Activated gamma-delta T cell (primary cell): ENCODE measurements around the gene MPV17L2.
A peak's percentile ranks its signal among the peaks of the same experiment; 100 is the strongest.
"Not testable (repeated sequence)": the region's sequence is repeated elsewhere in the genome, so short reads cannot be mapped to it uniquely, and the experiment has no call there.

Experiments used
- DNase-seq: peaks from one replicate; lab custom pipeline; 2025; lab: John Stamatoyannopoulos, UW
- total RNA-seq, 2 donors: gene quantifications; one replicate each; lab custom pipeline; 2026; lab: John Stamatoyannopoulos, UW

MPV17L2 gene
- total RNA-seq: 7.5 to 9.8 reads per million in 2 donors

DNA sequence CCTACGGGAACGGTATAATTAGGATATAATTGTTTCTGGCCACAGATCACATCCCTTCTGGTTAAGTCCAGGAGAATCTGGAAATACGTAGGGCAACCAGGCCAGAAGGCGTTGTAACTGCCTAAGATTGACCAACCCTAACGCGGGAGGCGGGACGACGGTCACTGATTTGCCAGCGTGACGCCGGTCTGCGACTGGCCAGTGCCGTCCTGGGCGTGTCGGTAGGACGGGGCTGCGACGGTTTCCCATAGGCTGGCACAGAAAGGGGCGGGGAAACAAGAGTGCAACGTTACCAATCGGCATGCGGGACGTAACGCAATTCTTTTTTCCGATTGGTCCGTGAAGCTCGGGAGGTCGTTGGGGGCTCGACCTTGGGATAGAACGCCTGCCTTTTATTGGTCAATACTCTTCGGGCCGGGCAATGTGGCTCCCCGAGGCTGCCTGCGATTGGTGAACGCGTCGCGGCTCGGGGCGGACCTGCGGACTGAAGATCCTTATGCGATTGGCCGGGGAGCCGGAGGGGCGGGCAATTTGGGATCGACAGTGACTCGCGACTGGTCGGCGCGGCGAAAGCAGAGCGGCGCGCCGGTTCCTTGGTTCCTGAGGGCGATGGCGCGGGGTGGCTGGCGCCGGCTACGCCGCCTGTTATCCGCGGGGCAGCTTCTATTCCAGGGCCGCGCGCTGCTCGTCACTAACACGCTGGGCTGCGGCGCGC is at the start of gene MPV17L2:
Gene MPV17L2, plus strand, starts transcription at position 546 of the 715 bp plus-strand sequence. Its CDS starts 64 bp downstream, at position 610.
- DNase-seq: peak; percentile 97

DNA sequence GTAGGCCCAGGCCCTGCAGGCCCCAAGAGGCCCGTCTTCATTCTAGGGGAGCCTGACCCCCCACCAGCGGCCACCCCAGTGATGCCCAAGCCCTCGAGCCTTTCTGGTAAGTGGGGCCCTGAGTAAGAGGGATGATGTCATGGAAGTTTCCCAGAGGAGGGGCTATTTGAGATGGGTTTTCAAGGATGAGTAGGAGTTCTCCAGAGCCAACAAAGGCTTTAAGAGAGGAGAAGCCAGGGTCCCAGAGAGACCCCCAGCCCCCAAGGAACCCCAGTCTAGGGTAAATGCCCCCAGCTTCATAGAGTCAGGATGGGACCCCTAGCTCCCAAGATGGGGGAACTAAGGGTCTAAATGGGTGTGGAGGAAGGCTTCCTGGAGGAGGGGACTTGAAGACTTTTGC is 49.1 kb upstream of the MPV17L2 start:
- no peak for DNase-seq

DNA sequence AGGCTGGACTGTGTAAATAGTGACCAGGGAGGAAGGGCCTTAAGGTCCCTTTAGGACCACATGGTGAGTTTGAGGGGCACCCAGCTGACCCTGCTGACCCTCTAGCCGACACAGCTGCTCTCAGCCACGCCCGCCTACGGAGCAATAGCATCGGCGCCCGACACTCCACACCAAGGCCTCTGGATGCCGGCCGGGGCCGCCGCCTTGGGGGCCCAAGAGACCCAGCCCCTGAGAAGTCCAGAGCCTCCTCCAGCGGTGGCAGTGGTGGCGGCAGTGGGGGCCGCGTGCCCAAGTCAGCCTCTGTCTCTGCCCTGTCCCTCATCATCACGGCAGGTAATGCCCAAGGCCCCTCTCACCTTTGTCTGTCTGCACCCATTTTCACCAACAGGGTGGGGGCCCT is 48.7 kb upstream of the MPV17L2 start:
- DNase-seq: no peak

DNA sequence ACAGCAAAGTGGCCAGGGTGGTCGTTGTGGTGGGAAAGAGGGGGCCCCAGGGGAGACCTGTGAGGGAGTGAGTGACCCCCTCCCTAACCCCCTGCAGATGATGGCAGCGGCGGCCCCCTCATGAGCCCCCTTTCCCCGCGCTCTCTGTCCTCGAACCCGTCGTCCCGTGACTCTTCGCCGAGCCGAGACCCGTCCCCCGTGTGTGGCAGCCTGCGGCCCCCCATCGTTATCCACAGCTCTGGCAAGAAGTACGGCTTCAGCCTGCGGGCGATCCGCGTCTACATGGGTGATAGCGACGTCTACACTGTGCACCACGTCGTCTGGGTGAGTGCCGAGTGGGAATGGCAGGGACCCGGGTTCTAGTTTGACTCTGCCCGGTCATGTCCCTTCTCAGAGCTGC is 48.1 kb upstream of the MPV17L2 start:
- DNase-seq: no peak

DNA sequence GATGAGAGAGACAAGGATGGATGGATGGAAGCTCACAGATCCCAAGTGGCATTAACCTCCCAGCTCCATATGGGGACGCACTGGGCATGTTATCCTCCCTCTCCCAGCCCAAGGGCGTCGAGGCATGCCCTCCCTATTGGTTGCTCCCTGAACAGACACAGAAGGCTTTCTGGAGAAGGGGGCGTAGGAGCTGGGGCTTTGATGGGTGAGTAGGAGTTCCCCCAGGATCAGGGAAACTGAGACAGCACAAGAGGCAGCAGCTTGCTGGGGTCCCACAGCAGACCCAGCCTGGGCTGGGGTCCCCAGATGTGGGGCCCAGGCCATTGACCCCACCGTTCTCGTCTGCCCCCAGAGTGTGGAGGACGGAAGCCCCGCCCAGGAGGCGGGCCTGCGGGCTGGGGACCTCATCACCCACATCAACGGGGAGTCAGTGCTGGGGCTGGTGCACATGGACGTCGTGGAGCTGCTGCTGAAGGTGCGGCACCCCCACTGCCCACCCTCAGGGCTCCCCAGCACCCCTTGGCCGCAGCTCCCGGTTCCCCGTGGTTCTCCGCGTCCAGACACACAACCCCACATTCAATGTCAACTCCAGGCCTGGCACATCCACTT is 47.5 kb upstream of the MPV17L2 start:
- no peak for DNase-seq

DNA sequence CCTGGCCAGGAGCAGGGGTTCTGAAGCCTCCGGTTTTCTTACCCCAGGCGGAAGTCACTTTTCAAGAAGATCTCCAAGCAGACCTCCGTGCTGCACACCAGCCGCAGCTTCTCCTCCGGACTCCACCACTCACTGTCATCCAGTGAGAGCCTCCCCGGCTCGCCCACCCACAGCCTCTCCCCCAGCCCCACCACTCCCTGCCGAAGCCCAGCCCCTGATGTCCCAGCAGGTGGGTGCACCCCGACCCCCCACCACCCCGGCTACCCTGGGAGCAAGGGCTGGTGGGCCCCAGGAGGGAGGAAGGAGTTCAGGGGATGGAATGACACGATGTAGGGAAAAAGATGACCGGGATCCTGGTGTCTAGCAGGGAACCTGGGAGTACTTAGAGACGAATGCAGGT is 45.6 kb upstream of the MPV17L2 start:
- DNase-seq: no peak

DNA sequence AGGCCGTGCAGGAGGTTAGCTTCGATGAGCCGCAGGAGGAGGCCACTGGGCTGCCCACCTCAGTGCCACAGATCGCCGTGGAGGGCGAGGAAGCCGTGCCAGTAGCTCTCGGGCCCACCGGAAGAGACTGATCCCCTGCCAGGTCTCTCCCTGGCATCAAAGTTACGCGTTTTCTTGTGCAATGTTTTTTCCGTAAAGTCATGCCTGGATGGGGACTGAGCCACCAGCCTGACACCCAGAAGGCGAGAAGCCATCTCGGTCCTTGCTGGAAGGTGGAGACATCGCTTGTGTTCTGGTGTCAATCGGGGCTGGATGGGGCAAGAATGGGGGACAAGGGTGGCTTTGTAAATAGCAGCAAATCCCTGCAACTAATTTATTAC is 43.4 kb upstream of the MPV17L2 start:
- no peak for DNase-seq

DNA sequence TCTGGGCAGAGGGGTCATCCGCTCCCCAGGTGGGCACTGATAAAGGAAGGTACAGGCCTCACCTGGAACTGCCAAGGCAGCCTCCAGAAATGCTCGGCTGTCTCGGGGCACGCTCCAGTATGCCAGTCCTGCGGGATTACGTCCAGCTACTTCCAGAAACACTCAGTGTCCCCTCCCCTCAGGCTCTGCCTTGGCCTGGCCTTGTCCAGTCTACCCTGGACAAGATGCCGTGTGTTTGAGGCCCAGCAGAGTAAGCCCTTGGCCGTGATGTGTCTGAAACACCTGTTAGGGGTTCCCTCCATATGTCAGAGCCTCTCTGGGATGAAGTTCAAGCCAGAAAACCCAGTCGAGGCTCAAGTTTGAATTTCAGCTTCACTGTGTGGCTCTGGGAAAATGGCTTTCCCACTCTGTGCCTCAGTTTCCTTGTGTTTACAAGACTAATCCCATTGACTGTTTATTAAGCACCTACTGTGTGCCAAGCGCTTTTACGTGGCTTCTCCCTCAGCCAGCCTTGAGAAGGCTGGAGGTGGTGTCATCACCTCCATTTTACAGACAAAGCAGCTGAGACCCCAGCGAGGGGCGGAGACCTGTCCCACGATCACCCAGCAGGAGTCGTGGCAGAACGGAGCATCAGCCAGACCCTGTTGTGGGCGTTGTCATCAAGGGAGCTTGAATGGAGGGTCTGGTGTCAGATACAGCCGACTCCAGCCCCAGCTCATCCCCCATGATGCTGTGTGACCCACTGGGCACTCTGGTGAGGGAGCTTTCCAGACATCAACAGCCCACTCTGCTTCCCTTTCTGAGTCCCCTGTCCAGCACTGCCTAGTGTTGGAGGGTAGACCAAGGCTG is 42.0 kb upstream of the MPV17L2 start:
- DNase-seq: no peak

DNA sequence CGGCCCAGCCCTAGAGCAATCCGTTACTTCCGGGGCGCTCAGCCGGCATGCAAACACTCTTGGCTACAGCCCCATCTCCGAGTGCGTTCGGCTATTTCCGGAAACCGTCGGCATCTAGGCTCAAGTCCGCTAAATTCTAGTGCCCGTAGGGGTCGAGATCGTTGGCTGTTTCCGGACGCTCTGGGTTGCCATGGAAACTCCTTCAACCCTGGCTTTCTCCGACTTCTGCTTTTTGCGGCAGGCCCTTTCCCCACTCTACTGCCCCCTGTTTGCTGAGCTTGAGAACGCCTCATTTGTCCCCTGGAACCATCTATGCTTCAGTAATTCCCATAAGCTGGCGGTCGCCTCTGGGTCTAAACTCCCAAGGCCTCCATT is 40.6 kb upstream of the MPV17L2 start:
- peak; percentile 46 for DNase-seq

DNA sequence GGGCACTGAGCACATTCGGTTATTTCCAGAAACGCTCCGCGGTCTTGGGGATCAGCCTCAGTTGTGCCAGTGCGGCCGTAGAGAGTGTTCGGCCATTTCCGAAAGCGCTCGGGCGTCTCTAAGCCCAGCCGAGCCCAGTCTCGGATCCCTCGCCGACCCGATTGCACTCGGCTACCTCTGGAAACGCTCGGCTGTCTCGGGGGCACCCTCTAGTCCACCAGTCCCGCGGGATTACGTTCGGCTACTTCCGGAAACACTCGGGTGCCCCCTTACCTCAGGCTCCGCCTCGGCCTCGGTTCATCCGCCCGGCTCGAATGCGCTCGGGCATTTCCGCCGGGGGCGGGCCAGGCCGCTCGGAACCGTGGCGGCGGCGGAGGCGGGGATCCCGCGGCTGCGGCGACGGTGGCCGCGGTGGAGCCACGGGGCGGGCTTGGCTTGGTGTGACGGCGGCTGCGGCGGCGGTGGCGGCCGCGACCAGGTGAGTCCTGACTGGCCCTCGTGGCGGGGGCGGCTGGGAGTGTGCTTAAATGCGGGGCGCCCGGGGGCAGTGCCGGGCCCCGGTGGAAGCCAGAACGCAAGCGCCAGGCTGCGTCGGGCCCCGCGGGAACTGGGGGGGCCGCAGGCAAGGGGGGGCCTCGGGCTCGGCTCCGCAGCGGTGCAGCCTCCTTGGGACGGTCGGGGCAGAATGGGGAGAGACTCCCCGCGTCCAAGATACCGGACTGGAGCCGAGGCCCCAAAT is 40.0 kb upstream of the MPV17L2 start, which contains the start of gene PIK3R2:
Gene PIK3R2, plus strand, starts transcription at position 347 of the 739 bp plus-strand sequence. CDS start 2,717 bp downstream, outside the sequence.
- DNase-seq: peak; percentile 94

DNA sequence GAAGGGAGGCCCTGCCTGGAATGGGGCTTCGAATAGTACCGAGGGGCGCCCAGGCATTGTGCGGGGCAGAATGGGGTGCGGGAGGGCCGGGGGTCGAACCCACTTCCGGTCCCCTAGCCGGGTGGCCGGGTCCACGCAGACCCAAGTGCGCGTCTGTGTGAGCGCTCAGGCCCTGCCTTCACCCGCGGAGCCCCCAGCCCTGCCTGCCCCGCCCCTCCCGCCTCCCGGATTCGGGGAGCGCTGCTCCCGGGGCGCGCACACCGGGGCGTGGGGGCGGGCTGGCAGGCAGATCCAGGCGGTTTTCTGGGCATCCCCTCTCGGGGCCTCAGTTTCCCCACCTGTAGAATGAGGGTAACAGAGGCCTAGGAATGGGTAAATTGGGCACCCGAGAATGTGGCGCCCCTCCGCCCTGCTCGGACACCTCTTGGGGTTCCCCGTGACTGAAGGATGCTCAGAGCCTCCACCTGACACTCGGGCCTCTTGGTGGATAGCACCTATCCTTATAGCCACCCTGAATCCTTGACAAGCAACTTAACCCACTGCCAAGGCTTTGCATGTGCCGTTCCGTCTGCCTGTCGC is 39.4 kb upstream of the MPV17L2 start:
- no peak for DNase-seq

DNA sequence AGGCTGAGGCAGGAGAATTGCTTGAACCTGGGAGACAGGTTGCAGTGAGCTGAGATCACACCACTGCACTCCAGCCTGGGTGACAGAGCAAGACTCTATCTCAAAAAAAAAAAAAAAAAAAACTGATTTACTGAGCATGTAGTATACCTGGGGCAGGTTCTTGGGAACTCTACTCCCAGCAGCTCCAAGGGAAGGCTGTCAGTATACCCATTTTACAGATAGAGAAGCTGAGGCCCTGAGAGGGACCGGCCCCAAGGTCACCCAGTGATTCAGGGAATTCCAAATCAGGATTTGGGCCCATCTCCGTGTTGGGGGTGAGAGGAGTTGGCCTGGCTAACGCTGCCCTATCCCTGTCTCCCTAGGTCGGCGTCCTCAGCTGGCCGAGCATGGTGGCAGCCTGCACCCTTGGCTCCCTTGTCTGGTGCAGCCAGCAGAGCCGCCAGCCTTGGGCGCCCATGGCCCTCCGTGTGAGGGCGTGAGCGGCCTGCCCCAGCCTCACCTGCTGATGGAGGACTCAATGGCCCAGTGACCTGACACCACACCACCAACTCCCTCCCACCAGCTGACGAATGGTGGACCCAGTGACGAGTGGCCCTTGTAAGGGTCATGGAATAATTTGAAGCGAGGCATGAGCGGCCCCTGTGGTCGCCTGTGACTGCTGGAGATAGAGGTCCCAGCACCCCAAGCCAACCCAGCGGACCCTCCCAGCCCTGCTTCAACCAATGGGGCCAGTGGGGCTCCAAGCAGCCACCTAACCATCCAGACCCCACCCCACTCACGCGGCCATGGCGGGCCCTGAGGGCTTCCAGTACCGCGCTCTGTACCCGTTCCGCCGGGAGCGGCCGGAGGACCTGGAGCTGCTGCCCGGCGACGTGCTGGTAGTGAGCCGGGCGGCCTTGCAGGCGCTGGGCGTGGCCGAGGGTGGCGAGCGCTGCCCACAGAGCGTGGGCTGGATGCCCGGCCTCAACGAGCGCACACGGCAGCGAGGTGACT is 37.6 kb upstream of the MPV17L2 start:
- no peak for DNase-seq

DNA sequence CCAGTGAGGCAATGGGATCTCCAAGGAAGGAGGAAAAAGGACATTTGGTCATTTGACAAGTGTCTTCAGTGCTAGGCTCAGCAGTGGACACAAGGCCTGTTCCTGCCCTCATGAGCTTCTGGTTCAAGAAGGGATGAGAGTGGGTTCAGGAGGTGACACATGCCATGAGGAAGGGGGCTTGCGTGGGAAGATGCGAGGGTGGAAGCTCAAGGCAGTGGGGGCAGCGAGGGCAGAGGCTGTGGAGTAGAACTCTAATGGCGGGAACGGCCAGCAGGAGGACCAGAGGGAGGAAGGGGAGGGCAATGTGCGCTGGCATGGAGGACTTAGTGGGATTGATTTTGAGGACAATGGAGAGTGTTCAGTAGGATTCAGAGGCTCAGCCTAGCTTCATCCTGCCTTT is 36.8 kb upstream of the MPV17L2 start:
- DNase-seq: no peak

DNA sequence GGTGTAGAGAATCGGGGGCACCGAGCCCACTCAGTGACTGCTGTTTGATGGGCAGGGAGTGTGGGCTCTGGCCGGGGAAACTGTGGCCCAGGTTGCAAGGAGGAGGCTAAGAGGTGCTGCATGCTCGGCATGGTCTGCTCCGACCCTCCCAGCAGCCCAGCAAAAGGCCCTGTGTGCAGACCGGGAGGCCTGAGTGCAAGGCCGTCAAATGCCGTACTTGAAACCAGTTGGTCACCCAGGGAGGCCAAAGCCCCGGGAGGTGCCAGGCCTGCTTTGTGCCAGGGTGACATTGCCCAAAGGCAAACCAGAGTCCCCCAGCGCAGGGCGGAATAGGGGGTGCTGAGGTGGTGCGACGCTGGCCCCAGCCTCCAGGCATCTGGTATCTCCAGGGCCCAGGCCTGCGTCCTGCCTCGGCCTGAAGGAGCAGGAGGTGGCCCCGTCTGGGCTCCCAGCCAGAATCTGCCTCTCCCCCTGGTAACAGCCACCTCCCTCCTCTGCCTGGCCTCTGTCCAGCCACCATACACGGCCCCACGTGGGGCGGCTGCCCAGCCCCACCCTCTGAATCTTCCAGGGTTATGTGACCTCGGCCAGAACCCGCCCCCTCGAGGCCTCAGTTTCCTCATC is 36.1 kb upstream of the MPV17L2 start:
- DNase-seq: no peak

DNA sequence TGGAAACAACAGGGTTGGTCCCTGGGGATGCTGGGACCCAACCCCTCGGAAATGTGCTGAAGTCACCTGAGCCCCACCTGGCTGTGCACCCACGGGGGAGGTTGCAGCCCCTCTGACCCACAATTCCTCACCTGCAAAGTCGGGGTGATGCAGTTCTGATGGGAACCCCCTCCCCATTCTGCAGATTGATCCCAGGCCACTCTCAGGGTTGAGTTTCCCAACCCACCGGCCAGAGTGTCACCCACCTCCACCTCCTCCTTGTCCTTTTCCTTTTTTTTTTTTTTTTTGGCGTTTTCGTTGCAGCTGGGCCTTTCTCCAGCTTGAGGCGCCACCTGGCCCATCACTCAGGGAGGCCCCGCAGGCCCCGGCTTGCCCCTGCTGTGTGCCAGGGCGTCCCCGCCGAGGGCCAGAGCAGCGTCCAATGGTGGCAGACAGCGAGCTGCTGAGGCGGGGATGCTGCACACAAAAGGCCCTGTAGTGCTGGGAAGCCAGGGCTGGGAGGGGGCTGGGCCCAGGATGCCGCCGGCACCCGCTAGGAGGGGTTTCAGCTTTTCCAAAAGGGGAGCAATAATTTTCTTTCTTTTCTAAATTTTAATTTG is 35.5 kb upstream of the MPV17L2 start:
- DNase-seq: no peak

DNA sequence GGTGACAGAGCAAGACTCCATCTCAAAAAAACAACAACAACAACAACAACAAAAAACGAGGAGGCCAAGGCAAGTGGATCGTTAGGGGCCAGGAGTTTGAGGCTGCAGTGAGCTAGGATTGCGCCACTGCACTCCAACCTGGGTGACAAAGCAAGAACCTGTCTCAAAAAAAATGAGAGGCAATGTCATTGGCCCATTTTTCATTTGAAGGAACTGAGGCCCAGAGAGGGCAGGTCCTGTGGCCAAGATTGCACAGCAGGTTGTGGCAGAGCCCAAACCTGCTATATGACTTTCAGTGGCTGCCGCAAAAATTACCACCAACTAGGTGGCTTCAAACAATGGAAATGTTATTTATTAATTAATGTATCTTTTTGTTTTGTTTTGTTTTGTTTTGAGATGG is 34.6 kb upstream of the MPV17L2 start:
- DNase-seq: no peak

DNA sequence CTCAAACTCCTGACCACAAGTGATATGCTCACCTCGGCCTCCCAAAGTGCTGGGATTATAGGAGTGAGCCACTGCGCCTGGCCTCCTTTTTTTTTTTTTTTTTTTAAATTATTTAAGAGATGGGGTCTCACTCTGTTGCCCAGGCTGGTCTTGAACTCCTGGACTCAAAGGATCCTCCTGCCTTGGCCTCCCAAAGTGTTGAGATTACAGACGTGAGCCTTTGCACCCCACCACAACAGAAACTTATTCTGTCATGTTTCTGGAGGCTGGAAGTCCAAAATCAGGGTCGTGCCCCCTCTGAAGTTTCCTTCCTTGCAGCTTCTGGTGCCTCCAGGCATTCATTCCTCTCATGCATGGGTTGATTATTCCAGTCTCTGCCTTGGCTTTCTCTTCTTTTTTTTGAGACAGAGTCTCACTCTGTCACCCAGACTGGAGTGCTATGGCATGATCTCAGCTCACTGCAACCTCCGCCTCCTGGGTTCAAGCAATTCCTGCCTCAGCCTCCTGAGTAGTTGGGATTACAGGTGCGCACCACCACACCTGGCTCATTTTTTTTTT is 33.9 kb upstream of the MPV17L2 start:
- not testable (repeated sequence) for DNase-seq

DNA sequence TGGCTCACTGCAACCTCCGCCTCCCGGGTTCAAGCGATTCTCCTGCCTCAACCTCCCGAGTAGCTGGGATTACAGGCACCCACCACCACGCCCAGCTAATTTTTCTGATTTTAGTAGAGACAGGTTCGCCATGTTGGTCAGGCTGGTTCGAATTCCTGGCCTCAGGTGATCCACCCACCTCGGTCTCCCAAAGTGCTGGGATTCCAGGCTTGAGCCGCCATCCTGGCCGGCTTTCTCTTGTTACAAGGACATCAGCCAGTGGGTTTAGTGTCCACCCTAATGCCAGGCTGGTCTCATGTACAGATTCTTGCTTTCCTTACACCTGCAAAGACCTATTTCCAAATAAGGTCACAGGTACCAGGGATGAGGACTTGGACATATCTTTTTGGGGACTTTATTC is 33.2 kb upstream of the MPV17L2 start:
- DNase-seq: no peak

DNA sequence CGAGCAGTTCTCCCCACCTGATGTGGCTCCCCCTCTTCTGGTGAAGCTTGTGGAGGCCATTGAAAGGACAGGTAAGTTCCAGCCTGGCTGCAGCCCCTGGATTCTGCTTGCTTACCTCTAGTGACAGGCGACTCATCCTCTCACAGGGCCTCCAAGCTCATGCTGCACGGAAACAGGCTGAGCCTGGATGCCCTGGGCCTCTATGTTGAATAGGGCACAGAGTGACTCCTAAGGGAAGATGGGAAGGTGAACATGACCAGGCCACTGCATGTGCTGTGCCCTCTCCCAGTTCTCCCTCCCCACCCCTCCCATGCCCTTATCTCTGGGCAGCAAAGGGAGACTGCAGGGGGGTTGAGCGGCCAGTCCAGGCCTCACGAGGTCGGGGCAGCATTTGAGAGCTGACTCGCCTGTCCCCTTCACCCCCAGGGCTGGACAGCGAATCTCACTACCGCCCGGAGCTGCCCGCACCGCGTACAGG is 32.5 kb upstream of the MPV17L2 start:
- DNase-seq: no peak
